Measurements from ENCODE around the gene FAM78A. TPM values are rescaled to one million over a fixed set of nuclear protein-coding genes. Genes with fewer than 3 reads are reported as not detected.

FAM78A gene
- total and polyA plus RNA-seq, 4 donors: 0.59 to 6.3 (median 3.0) TPM

GRCh38 chr9:131296906-131297500 lies 20.7 kb upstream of the FAM78A start:
- Histone ChIP-seq H3K36me3 (ENCODE audit: control insufficient read depth in 1 of 2, insufficient read depth in 2 of 2, low read length in 1 of 2) (no peaks in the 10 kb centered on the region), H3K27me3 (ENCODE audit: control insufficient read depth in 1 of 2, insufficient read depth in 2 of 2, low read length in 1 of 2) (no peaks in the 10 kb centered on the region), H3K4me1 (ENCODE audit: control insufficient read depth in 1 of 2, insufficient read depth in 2 of 2, low read length in 2 of 2) (no peaks in the 10 kb centered on the region), H3K4me3 (ENCODE audit: low read length in 2 of 2) (no peak overlapping the region), H3K9me3 (ENCODE audit: control insufficient read depth, low read length) (no peaks in the 10 kb centered on the region), H3K27ac (ENCODE audit: low read depth in 1 of 2, low read length in 2 of 2) (no peak overlapping the region)
- DNase-seq (no peak), ATAC-seq (ENCODE audit: low FRiP score) (no peak)
- intact Hi-C loops (cut with DNase I): no loop called here
- 89 to 91% methylated on average over 8 of the region's 8 CpGs for WGBS, 2 donors

GRCh38 chr9:131296460-131296859 lies 20.1 kb upstream of the FAM78A start:
- DNase-seq (no peak), ATAC-seq (ENCODE audit: low FRiP score) (no peak)
- Histone ChIP-seq H3K4me3 (ENCODE audit: low read length in 2 of 2) (no peak overlapping the region), H3K27me3 (ENCODE audit: control insufficient read depth in 1 of 2, insufficient read depth in 2 of 2, low read length in 1 of 2) (no peaks in the 10 kb centered on the region), H3K36me3 (ENCODE audit: control insufficient read depth in 1 of 2, insufficient read depth in 2 of 2, low read length in 1 of 2) (no peaks in the 10 kb centered on the region), H3K4me1 (ENCODE audit: control insufficient read depth in 1 of 2, insufficient read depth in 2 of 2, low read length in 2 of 2) (no peaks in the 10 kb centered on the region), H3K9me3 (ENCODE audit: control insufficient read depth, low read length) (no peaks in the 10 kb centered on the region), H3K27ac (ENCODE audit: low read depth in 1 of 2, low read length in 2 of 2) (no peak overlapping the region)
- intact Hi-C loops (cut with DNase I): no loop called here
- 86 to 88% methylated on average over 9 of the region's 9 CpGs for WGBS, 2 donors

DNA sequence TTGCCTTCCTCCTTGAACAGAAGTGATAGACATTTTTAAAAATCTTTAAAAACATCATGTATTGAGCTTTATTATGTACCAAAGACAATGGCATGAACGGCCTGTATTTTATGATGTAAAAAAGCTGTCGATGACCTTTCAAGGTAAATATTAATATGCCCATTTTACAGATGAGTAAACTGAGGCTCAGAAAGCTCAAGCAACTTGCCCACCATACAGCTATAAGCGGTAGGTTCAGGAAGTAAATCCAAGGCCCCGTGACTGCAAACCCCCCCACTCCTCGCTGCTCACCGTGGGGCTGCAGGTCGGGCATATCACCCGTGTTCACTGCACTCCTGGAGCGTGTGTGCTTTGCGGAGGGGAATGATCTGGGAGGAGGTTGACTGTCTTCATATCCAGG lies 16.6 kb upstream of the FAM78A start:
- Histone ChIP-seq H3K27ac (ENCODE audit: low read depth in 1 of 2, low read length in 2 of 2) (no peak overlapping the region), H3K9me3 (ENCODE audit: control insufficient read depth, low read length) (no peaks in the 10 kb centered on the region), H3K27me3 (ENCODE audit: control insufficient read depth in 1 of 2, insufficient read depth in 2 of 2, low read length in 1 of 2) (no peaks in the 10 kb centered on the region), H3K4me3 (ENCODE audit: low read length in 2 of 2) (no peak overlapping the region), H3K4me1 (ENCODE audit: control insufficient read depth in 1 of 2, insufficient read depth in 2 of 2, low read length in 2 of 2) (no peaks in the 10 kb centered on the region), H3K36me3 (ENCODE audit: control insufficient read depth in 1 of 2, insufficient read depth in 2 of 2, low read length in 1 of 2) (no peaks in the 10 kb centered on the region)
- 95% methylated on average over 10 of the region's 10 CpGs for WGBS, 2 donors
- intact Hi-C loops (cut with DNase I): no loop called here
- no peak for ATAC-seq (ENCODE audit: low FRiP score)
- DNase-seq: no peak

GRCh38 chr9:131291795-131292315 lies 15.5 kb upstream of the FAM78A start:
- intact Hi-C loops (cut with DNase I): no loop called here
- ATAC-seq (ENCODE audit: low FRiP score) (no peak), DNase-seq (no peak)
- WGBS, 2 donors: 83 to 88% methylated on average over 6 to 7 of the region's 7 CpGs
- Histone ChIP-seq H3K27me3 (ENCODE audit: control insufficient read depth in 1 of 2, insufficient read depth in 2 of 2, low read length in 1 of 2) (no peaks in the 10 kb centered on the region), H3K9me3 (ENCODE audit: control insufficient read depth, low read length) (no peaks in the 10 kb centered on the region), H3K4me3 (ENCODE audit: low read length in 2 of 2) (no peak overlapping the region), H3K27ac (ENCODE audit: low read depth in 1 of 2, low read length in 2 of 2) (no peak overlapping the region), H3K4me1 (ENCODE audit: control insufficient read depth in 1 of 2, insufficient read depth in 2 of 2, low read length in 2 of 2) (no peaks in the 10 kb centered on the region), H3K36me3 (ENCODE audit: control insufficient read depth in 1 of 2, insufficient read depth in 2 of 2, low read length in 1 of 2) (no peaks in the 10 kb centered on the region)

GRCh38 chr9:131290767-131291370 lies 14.6 kb upstream of the FAM78A start:
- Histone ChIP-seq H3K4me3 (ENCODE audit: low read length in 2 of 2) (peak overlapping the region in 1 of 2 donors; percentile 11), H3K27me3 (ENCODE audit: control insufficient read depth in 1 of 2, insufficient read depth in 2 of 2, low read length in 1 of 2) (no peaks in the 10 kb centered on the region), H3K27ac (ENCODE audit: low read depth in 1 of 2, low read length in 2 of 2) (no peak overlapping the region), H3K9me3 (ENCODE audit: control insufficient read depth, low read length) (no peaks in the 10 kb centered on the region), H3K4me1 (ENCODE audit: control insufficient read depth in 1 of 2, insufficient read depth in 2 of 2, low read length in 2 of 2) (no peaks in the 10 kb centered on the region), H3K36me3 (ENCODE audit: control insufficient read depth in 1 of 2, insufficient read depth in 2 of 2, low read length in 1 of 2) (no peaks in the 10 kb centered on the region)
- DNase-seq: no peak
- WGBS, 2 donors: 70 to 71% methylated on average over 16 to 17 of the region's 17 CpGs
- no peak for ATAC-seq (ENCODE audit: low FRiP score)
- intact Hi-C loops (cut with DNase I): no loop called here

GRCh38 chr9:131290036-131290766 lies 13.9 kb upstream of the FAM78A start:
- Histone ChIP-seq H3K36me3 (ENCODE audit: control insufficient read depth in 1 of 2, insufficient read depth in 2 of 2, low read length in 1 of 2) (no peaks in the 10 kb centered on the region), H3K27ac (ENCODE audit: low read depth in 1 of 2, low read length in 2 of 2) (no peak overlapping the region), H3K9me3 (ENCODE audit: control insufficient read depth, low read length) (no peaks in the 10 kb centered on the region), H3K4me1 (ENCODE audit: control insufficient read depth in 1 of 2, insufficient read depth in 2 of 2, low read length in 2 of 2) (no peaks in the 10 kb centered on the region), H3K4me3 (ENCODE audit: low read length in 2 of 2) (peak overlapping the region; percentile 11 to 36), H3K27me3 (ENCODE audit: control insufficient read depth in 1 of 2, insufficient read depth in 2 of 2, low read length in 1 of 2) (no peaks in the 10 kb centered on the region)
- intact Hi-C loops (cut with DNase I): no loop called here
- no peak for DNase-seq
- WGBS, 2 donors: 36 to 39% methylated on average over 34 of the region's 34 CpGs
- ATAC-seq (ENCODE audit: low FRiP score): peak; percentile 45

DNA sequence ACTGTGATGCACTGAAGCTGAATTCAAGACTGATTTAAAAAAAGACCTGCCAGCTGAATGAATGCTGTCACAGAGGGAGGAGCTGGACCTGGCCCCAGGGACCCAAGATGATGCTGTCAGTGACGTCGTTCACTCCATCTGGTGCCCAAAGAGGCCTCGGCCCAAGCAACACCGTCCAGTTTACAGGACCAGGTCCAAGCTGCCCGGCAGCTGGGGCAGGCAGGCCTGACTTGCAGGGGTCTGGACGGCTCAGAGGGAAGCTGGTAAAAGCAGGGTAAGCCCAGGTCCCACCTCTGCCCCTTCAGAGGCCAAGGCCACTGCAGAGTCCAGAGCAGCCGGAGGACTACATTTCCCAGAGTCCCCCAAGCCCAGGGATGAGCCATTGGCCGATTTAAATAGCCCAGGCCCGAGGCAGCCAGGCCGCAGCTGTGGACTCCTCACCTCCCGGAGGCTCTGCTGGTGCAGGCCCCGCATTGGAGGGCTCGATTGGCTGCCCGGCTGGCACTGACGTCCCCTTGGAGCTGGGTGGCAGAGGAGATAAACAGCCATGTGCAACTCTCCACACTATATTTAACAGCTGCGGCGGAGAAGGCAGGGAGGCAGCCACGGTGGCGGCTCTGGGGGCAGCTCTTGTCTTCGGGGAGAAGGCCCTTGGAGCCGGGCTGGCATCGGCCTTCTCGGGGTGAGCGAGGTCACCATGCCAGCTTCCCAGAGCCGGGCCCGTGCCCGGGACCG lies 13.2 kb upstream of the FAM78A start, which contains the start of gene PLPP7:
Gene PLPP7 (plus strand): TSS at position 423 of the 735 bp plus-strand sequence. CDS start 275 bp downstream, at position 698.
- Histone ChIP-seq H3K36me3 (ENCODE audit: control insufficient read depth in 1 of 2, insufficient read depth in 2 of 2, low read length in 1 of 2) (no peaks in the 10 kb centered on the region), H3K4me3 (ENCODE audit: low read length in 2 of 2) (peak within 1 kb of the TSS; percentile 11 to 36), H3K9me3 (ENCODE audit: control insufficient read depth, low read length) (no peaks in the 10 kb centered on the region), H3K27me3 (ENCODE audit: control insufficient read depth in 1 of 2, insufficient read depth in 2 of 2, low read length in 1 of 2) (no peaks in the 10 kb centered on the region), H3K27ac (ENCODE audit: low read depth in 1 of 2, low read length in 2 of 2) (peak within 1 kb of the TSS in 1 of 2 donors; percentile 8), H3K4me1 (ENCODE audit: control insufficient read depth in 1 of 2, insufficient read depth in 2 of 2, low read length in 2 of 2) (no peaks in the 10 kb centered on the region)
- intact Hi-C loops (cut with DNase I): loop anchor here in 1 of 2 donors (5.0 kb wide), 1 partner anchor 52 kb away; no protein-coding TSS in a partner anchor
- peak; percentile 87 to 92 for DNase-seq
- WGBS, 2 donors: 9 to 16% methylated on average over 28 of the region's 28 CpGs
- peak; percentile 93 for ATAC-seq (ENCODE audit: low FRiP score)

DNA sequence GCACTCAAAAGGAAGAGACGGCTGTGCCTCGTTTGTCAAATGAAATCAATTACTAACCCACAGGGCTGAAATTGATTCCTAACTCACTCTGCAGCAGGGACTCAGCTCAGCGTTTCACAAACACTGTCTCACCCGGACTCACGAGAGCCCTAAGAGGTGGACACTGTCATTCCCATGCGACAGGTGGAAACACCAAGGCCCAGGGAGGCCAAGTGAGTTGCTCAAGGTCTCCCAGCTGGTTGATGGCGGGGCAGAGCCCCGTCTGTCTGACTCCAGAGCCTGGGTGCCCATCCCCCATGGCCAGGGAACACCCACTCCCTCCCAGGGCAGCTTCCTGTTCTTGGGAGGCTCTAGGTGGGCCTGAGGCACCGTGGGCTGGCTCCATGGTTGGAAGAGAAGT lies 11.9 kb upstream of the FAM78A start:
- ATAC-seq (ENCODE audit: low FRiP score) (no peak), DNase-seq (no peak)
- intact Hi-C loops (cut with DNase I): loop anchor here in 1 of 2 donors (5.0 kb wide), 1 partner anchor 51 kb away; no protein-coding TSS in a partner anchor
- Histone ChIP-seq H3K27ac (ENCODE audit: low read depth in 1 of 2, low read length in 2 of 2) (no peak overlapping the region), H3K4me1 (ENCODE audit: control insufficient read depth in 1 of 2, insufficient read depth in 2 of 2, low read length in 2 of 2) (no peaks in the 10 kb centered on the region), H3K36me3 (ENCODE audit: control insufficient read depth in 1 of 2, insufficient read depth in 2 of 2, low read length in 1 of 2) (no peaks in the 10 kb centered on the region), H3K27me3 (ENCODE audit: control insufficient read depth in 1 of 2, insufficient read depth in 2 of 2, low read length in 1 of 2) (no peaks in the 10 kb centered on the region), H3K4me3 (ENCODE audit: low read length in 2 of 2) (no peak overlapping the region), H3K9me3 (ENCODE audit: control insufficient read depth, low read length) (no peaks in the 10 kb centered on the region)
- 87 to 88% methylated on average over 9 of the region's 9 CpGs for WGBS, 2 donors

Measured in aorta (tissue), 5 donors.